HepG2 (cell line): Measurements from ENCODE around the gene CAPN3. TPM values are rescaled to one million over a fixed set of nuclear protein-coding genes. Genes with fewer than 3 reads are reported as not detected.

Experiments
- ASH2L ChIP-seq: fragments of 300-600, 200-600 bp; sonication (generic); IDR thresholded peaks from 2 replicates; pipeline ENCODE4 v1.7.0; 2017; ENCODE audit warnings: low read depth, mild to moderate bottlenecking, moderate library complexity, mixed read lengths, low read length; ENCODE audit not compliant: insufficient read length
- GABPB1 ChIP-seq: IDR thresholded peaks from 2 replicates; pipeline ENCODE4 v1.6.1; 2016; ENCODE audit warnings: mild to moderate bottlenecking, missing genetic modification reagents, moderate library complexity, missing compliant biosample characterization
- KDM5A ChIP-seq: fragments of 200-600 bp; sonication (generic); IDR thresholded peaks from 2 replicates; pipeline ENCODE4 v1.7.0; 2018; ENCODE audit warnings: antibody characterized with exemption, mild to moderate bottlenecking, low read length, borderline replicate concordance
- MXD4 ChIP-seq: IDR thresholded peaks from 2 replicates; pipeline ENCODE4 v1.6.1; 2016; ENCODE audit warnings: mild to moderate bottlenecking, missing biosample characterization, missing genetic modification reagents
- NR2C2 ChIP-seq: sonication (generic); formaldehyde crosslinking; IDR thresholded peaks from 2 replicates; pipeline ENCODE4 v1.4.0; 2020; ENCODE audit warnings: missing genetic modification reagents, mild to moderate bottlenecking, moderate library complexity, borderline replicate concordance
- SRSF9 ChIP-seq: fragments of 200-400 bp; formaldehyde crosslinking; IDR thresholded peaks from 2 replicates; pipeline ENCODE4 v1.6.1; 2018; ENCODE audit warnings: borderline replicate concordance, mild to moderate bottlenecking, low read depth, low read length; ENCODE audit not compliant: insufficient read depth, poor library complexity, severe bottlenecking
- TOE1 ChIP-seq: sonication (generic); formaldehyde crosslinking; IDR thresholded peaks from 2 replicates; pipeline ENCODE4 v1.4.0; 2020; ENCODE audit warnings: mild to moderate bottlenecking, missing genetic modification reagents
- ZNF564 ChIP-seq: sonication (generic); formaldehyde crosslinking; IDR thresholded peaks from 2 replicates; pipeline ENCODE4 v1.8.1; 2023; ENCODE audit warnings: mild to moderate bottlenecking, missing genetic modification reagents
- ZNF883 ChIP-seq: sonication (generic); formaldehyde crosslinking; IDR thresholded peaks from 2 replicates; pipeline ENCODE4 v1.5.1; 2020; ENCODE audit warnings: mild to moderate bottlenecking, missing genetic modification reagents; ENCODE audit errors: not compliant biosample characterization
- polyA plus RNA-seq, 8 experiments: library from polyadenylated mRNA; depleted of rRNA in 3 of 8; stranded (reverse) in 7 of 8; unstranded in 1 of 8; fragments of >200 nt; fragmentation: Illumina TruSeq in 4 of 8; extraction: Trizol in 4 of 8; gene quantifications; 2 replicates each; pipeline versions ENCODE4 v1.2.1 to v1.2.3, GENCODE V29; 2011 to 2016; ENCODE audit warnings: low read depth in 4 of 8, missing spikeins in 1 of 8, mixed read lengths in 1 of 8; ENCODE audit not compliant: insufficient read depth in 1 of 8
- total RNA-seq, 5 experiments: library from RNA; depleted of rRNA; stranded (reverse); fragments of >200 nt; fragmentation: Illumina TruSeq; extraction: Trizol; gene quantifications; 2 replicates each; pipeline ENCODE4 v1.2.3, GENCODE V29; 2016; ENCODE audit warnings: low read depth in 1 of 5
- TF ChIP-seq, protein P1 (sequence below): sonication (generic); formaldehyde crosslinking; IDR thresholded peaks from 2 replicates; pipeline ENCODE4 v1.9.0; 2021; ENCODE audit warnings: missing genetic modification reagents, borderline replicate concordance
- TF ChIP-seq, protein P2 (sequence below): sonication (generic); formaldehyde crosslinking; IDR thresholded peaks from 2 replicates; pipeline ENCODE4 v1.4.0; 2020; ENCODE audit warnings: mild to moderate bottlenecking, missing genetic modification reagents
- TF ChIP-seq, protein P3 (sequence below): sonication (generic); formaldehyde crosslinking; IDR thresholded peaks from 2 replicates; pipeline ENCODE4; 2020; ENCODE audit warnings: missing genetic modification reagents, mild to moderate bottlenecking, borderline replicate concordance
- TF ChIP-seq, protein P4 (sequence below): sonication (generic); formaldehyde crosslinking; IDR thresholded peaks from 2 replicates; pipeline ENCODE4 v1.5.1; 2020; ENCODE audit warnings: mild to moderate bottlenecking, missing genetic modification reagents, moderate library complexity
- TF ChIP-seq, protein P5 (sequence below): sonication (generic); formaldehyde crosslinking; conservative IDR thresholded peaks from 2 replicates; pipeline ENCODE4 v1.4.0; 2020; ENCODE audit warnings: mild to moderate bottlenecking, missing genetic modification reagents, moderate library complexity

Gene CAPN3
- total and polyA plus RNA-seq, 2 of the 13 experiments (the other 11 are each of a cell fraction or from before 2014, with no cell fraction given) = 1.3 to 4.6 TPM

DNA sequence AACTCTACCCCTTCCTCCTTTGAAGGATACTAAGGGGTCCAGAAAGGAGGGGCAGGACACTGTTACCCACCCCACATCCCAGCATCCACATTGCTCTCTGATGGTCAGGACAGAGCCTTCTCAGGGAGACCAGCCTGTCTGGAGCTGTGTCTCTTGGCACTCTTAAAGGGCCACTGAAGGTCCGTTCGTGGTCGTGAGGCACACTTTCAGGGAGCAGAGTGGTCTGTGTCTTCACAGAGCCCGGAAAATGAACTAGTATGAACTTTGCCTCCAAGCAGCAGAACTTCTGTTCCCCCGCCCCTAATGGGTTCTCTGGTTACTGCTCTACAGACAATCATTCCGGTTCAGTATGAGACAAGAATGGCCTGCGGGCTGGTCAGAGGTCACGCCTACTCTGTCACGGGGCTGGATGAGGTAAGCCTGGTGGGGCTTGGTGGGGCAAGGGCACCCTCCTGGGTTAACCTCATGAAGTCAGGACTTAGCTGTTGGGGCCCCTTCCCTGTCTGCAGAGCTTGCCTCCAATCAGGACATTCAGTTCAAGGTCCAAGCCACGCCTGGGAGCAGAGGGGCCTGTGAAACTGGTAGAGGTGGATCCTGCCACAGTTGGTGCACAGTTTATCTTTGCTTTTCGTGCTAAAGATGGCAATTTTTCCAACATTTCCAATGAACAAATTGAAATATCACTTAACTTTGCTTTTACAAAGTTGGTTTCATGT, 33.2 kb downstream of the CAPN3 start (continued):
- TF ChIP-seq, protein P1, sequence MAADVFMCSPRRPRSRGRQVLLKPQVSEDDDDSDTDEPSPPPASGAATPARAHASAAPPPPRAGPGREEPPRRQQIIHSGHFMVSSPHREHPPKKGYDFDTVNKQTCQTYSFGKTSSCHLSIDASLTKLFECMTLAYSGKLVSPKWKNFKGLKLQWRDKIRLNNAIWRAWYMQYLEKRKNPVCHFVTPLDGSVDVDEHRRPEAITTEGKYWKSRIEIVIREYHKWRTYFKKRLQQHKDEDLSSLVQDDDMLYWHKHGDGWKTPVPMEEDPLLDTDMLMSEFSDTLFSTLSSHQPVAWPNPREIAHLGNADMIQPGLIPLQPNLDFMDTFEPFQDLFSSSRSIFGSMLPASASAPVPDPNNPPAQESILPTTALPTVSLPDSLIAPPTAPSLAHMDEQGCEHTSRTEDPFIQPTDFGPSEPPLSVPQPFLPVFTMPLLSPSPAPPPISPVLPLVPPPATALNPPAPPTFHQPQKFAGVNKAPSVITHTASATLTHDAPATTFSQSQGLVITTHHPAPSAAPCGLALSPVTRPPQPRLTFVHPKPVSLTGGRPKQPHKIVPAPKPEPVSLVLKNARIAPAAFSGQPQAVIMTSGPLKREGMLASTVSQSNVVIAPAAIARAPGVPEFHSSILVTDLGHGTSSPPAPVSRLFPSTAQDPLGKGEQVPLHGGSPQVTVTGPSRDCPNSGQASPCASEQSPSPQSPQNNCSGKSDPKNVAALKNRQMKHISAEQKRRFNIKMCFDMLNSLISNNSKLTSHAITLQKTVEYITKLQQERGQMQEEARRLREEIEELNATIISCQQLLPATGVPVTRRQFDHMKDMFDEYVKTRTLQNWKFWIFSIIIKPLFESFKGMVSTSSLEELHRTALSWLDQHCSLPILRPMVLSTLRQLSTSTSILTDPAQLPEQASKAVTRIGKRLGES (CRISPR knock-in tag) = no peak
- TF ChIP-seq KDM5A = no peak
- TF ChIP-seq MXD4 (CRISPR knock-in tag) = 0 out of 2 replicates have a peak, but pooled peaks have one; percentile 20
- no peak for TF ChIP-seq ZNF564 (CRISPR knock-in tag)
- peak; percentile 54 for TF ChIP-seq ZNF883 (CRISPR knock-in tag)
- TF ChIP-seq, protein P2, sequence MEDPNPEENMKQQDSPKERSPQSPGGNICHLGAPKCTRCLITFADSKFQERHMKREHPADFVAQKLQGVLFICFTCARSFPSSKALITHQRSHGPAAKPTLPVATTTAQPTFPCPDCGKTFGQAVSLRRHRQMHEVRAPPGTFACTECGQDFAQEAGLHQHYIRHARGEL = no peak
- TF ChIP-seq, protein P3, sequence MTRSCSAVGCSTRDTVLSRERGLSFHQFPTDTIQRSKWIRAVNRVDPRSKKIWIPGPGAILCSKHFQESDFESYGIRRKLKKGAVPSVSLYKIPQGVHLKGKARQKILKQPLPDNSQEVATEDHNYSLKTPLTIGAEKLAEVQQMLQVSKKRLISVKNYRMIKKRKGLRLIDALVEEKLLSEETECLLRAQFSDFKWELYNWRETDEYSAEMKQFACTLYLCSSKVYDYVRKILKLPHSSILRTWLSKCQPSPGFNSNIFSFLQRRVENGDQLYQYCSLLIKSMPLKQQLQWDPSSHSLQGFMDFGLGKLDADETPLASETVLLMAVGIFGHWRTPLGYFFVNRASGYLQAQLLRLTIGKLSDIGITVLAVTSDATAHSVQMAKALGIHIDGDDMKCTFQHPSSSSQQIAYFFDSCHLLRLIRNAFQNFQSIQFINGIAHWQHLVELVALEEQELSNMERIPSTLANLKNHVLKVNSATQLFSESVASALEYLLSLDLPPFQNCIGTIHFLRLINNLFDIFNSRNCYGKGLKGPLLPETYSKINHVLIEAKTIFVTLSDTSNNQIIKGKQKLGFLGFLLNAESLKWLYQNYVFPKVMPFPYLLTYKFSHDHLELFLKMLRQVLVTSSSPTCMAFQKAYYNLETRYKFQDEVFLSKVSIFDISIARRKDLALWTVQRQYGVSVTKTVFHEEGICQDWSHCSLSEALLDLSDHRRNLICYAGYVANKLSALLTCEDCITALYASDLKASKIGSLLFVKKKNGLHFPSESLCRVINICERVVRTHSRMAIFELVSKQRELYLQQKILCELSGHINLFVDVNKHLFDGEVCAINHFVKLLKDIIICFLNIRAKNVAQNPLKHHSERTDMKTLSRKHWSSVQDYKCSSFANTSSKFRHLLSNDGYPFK = peak; percentile 77; the same call in 1 of the 2 replicates
- TF ChIP-seq NR2C2 (CRISPR knock-in tag) = peak; percentile 93
- no peak for TF ChIP-seq TOE1 (CRISPR knock-in tag)
- TF ChIP-seq SRSF9 = no peak
- TF ChIP-seq ASH2L = peak; percentile 94
- TF ChIP-seq, protein P4, sequence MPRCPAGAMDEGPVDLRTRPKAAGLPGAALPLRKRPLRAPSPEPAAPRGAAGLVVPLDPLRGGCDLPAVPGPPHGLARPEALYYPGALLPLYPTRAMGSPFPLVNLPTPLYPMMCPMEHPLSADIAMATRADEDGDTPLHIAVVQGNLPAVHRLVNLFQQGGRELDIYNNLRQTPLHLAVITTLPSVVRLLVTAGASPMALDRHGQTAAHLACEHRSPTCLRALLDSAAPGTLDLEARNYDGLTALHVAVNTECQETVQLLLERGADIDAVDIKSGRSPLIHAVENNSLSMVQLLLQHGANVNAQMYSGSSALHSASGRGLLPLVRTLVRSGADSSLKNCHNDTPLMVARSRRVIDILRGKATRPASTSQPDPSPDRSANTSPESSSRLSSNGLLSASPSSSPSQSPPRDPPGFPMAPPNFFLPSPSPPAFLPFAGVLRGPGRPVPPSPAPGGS (CRISPR knock-in tag) = no peak; the same call in 1 of the 2 replicates
- TF ChIP-seq GABPB1 = peak; percentile 56
- TF ChIP-seq, protein P5, sequence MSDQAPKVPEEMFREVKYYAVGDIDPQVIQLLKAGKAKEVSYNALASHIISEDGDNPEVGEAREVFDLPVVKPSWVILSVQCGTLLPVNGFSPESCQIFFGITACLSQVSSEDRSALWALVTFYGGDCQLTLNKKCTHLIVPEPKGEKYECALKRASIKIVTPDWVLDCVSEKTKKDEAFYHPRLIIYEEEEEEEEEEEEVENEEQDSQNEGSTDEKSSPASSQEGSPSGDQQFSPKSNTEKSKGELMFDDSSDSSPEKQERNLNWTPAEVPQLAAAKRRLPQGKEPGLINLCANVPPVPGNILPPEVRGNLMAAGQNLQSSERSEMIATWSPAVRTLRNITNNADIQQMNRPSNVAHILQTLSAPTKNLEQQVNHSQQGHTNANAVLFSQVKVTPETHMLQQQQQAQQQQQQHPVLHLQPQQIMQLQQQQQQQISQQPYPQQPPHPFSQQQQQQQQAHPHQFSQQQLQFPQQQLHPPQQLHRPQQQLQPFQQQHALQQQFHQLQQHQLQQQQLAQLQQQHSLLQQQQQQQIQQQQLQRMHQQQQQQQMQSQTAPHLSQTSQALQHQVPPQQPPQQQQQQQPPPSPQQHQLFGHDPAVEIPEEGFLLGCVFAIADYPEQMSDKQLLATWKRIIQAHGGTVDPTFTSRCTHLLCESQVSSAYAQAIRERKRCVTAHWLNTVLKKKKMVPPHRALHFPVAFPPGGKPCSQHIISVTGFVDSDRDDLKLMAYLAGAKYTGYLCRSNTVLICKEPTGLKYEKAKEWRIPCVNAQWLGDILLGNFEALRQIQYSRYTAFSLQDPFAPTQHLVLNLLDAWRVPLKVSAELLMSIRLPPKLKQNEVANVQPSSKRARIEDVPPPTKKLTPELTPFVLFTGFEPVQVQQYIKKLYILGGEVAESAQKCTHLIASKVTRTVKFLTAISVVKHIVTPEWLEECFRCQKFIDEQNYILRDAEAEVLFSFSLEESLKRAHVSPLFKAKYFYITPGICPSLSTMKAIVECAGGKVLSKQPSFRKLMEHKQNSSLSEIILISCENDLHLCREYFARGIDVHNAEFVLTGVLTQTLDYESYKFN (CRISPR knock-in tag) = peak; percentile 99
